Activated CD8-positive, alpha-beta T cell treated with anti-CD3 and anti-CD28 coated beads for 36 hours (primary cell): Measurements from ENCODE around the gene SPATA20. TPM values are rescaled to one million over a fixed set of nuclear protein-coding genes. Genes with fewer than 3 reads are reported as not detected.

Experiments used
- ATAC-seq: fragments of 200-7000 bp; cut with Tn5 transposase; one replicate; pipeline ENCODE4 v1.10.0; 2021; ENCODE audit warnings: mild to moderate bottlenecking, moderate library complexity
- CTCF ChIA-PET: fragments of 350-600 bp; sonication (Branson Sonifier 250); formaldehyde crosslinking; loops from one replicate; lab custom pipeline; 2021; ENCODE audit warnings: antibody characterized with exemption; lab: Charles Lee
- POLR2A ChIA-PET: fragments of 350-600 bp; sonication (Branson Sonifier 250); formaldehyde crosslinking; loops from one replicate; lab custom pipeline; 2021; ENCODE audit warnings: antibody characterized with exemption; lab: Charles Lee
- DNase-seq: peaks from one replicate; pipeline ENCODE4 v3.0.0-alpha.2; 2020
- H3K27ac Mint-ChIP-seq: one replicate; pipeline ENCODE4 v1.8.0; 2021; ENCODE audit warnings: mild to moderate bottlenecking, mixed read lengths
- H3K27me3 Mint-ChIP-seq: one replicate; pipeline ENCODE4 v1.8.0; 2021; ENCODE audit warnings: mixed read lengths
- H3K36me3 Mint-ChIP-seq: one replicate; pipeline ENCODE4 v1.8.0; 2021; ENCODE audit warnings: low read depth, mixed read lengths
- H3K4me1 Mint-ChIP-seq: one replicate; pipeline ENCODE4 v1.8.0; 2021; ENCODE audit warnings: low read depth, mixed read lengths
- H3K4me3 Mint-ChIP-seq: one replicate; pipeline ENCODE4 v1.8.0; 2021; ENCODE audit warnings: mild to moderate bottlenecking, moderate library complexity, mixed read lengths
- H3K9me3 Mint-ChIP-seq: one replicate; pipeline ENCODE4 v1.8.0; 2021; ENCODE audit warnings: mixed read lengths
- intact Hi-C: fragments of 100-400 bp; cut with micrococcal nuclease; formaldehyde crosslinking; loops from one replicate; pipeline ENCODE4 v1.10.0; 2022
- total RNA-seq, 2 experiments: library from RNA; stranded (reverse); gene quantifications; one replicate each; pipeline ENCODE4 v1.2.3, GENCODE V29; 2021
- TF ChIP-seq, protein P1 (sequence below): fragments of 200-600 bp; IDR thresholded peaks from one replicate; pipeline ENCODE4 v1.8.0; 2022; ENCODE audit warnings: antibody characterized with exemption, mild to moderate bottlenecking

The SPATA20 gene
- total RNA-seq, 2 experiments from 2014 or later, result 29.0 to 36.2 TPM

GRCh38 chr17:50523208-50523607 lies 23.8 kb upstream of the SPATA20 start:
- TF ChIP-seq, protein P1, sequence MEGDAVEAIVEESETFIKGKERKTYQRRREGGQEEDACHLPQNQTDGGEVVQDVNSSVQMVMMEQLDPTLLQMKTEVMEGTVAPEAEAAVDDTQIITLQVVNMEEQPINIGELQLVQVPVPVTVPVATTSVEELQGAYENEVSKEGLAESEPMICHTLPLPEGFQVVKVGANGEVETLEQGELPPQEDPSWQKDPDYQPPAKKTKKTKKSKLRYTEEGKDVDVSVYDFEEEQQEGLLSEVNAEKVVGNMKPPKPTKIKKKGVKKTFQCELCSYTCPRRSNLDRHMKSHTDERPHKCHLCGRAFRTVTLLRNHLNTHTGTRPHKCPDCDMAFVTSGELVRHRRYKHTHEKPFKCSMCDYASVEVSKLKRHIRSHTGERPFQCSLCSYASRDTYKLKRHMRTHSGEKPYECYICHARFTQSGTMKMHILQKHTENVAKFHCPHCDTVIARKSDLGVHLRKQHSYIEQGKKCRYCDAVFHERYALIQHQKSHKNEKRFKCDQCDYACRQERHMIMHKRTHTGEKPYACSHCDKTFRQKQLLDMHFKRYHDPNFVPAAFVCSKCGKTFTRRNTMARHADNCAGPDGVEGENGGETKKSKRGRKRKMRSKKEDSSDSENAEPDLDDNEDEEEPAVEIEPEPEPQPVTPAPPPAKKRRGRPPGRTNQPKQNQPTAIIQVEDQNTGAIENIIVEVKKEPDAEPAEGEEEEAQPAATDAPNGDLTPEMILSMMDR, result no peak
- Mint-ChIP-seq H3K27me3 (no peaks in the 10 kb centered on the region), H3K4me3 (no peak overlapping the region), H3K27ac (no peak overlapping the region), H3K4me1 (no peaks in the 10 kb centered on the region), H3K36me3 (no peaks in the 10 kb centered on the region), H3K9me3 (no peaks in the 10 kb centered on the region)
- ChIA-PET POLR2A (no interaction called here), CTCF (no interaction called here)
- ATAC-seq (no peak), DNase-seq (no peak)
- intact Hi-C loops, result no loop called here

DNA sequence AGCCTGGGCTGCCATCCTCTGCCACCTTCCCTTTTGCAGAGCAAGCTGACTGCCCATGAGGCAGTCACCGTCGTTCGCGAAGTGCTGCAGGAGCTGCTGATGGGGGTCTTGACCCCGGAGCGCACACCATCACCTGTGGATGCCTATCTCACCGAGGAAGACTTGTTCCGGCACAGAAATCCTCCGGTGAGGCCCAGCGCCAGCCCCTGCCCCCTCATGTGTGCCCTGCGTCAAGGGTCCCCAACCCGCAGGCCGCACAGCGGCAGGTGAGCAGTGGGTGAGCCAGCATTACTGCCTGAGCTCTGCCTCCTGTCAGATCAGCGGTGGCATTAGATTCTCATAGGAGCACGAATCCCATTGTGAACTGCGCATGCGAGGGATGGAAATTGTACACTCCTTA lies 22.1 kb upstream of the SPATA20 start:
- Mint-ChIP-seq H3K9me3 (no peaks in the 10 kb centered on the region), H3K4me1 (no peaks in the 10 kb centered on the region), H3K4me3 (no peak overlapping the region), H3K27ac (no peak overlapping the region), H3K36me3 (no peaks in the 10 kb centered on the region), H3K27me3 (peaks cover 8% of the 10 kb centered on the region)
- CTCF ChIA-PET, result no interaction called here
- DNase-seq (no peak), ATAC-seq (no peak)
- POLR2A ChIA-PET, result no interaction called here
- intact Hi-C loops, result no loop called here
- TF ChIP-seq, protein P1, result no peak

- no peak overlapping the region for H3K4me3 Mint-ChIP-seq
- peaks cover 27% of the 10 kb centered on the region for H3K27me3 Mint-ChIP-seq
- DNase-seq (no peak), ATAC-seq (no peak)
- POLR2A ChIA-PET, result interaction anchor here (0.6 to 1.4 kb wide), 2 partner anchors 14 to 48 kb away, joined by 3 read pairs; no protein-coding TSS in a partner anchor
- intact Hi-C loops, result no loop called here
- H3K27ac Mint-ChIP-seq, result no peak overlapping the region
- H3K9me3 Mint-ChIP-seq, result no peaks in the 10 kb centered on the region
- no peaks in the 10 kb centered on the region for H3K4me1 Mint-ChIP-seq
- TF ChIP-seq, protein P1, result no peak
- no peaks in the 10 kb centered on the region for H3K36me3 Mint-ChIP-seq
- CTCF ChIA-PET, result interaction anchor here (1.3 kb wide), 1 partner anchor 19 kb away, joined by 3 read pairs; the partner anchor contains the start of gene SPATA20
Observed at GRCh38 chr17:50527155-50527762, 19.7 kb upstream of the SPATA20 start.

GRCh38 chr17:50527949-50528474 lies 19.0 kb upstream of the SPATA20 start:
- ATAC-seq (no peak), DNase-seq (no peak)
- Mint-ChIP-seq H3K27me3 (peaks cover 35% of the 10 kb centered on the region), H3K27ac (no peak overlapping the region), H3K4me1 (peaks cover 4% of the 10 kb centered on the region), H3K9me3 (no peaks in the 10 kb centered on the region), H3K4me3 (no peak overlapping the region), H3K36me3 (no peaks in the 10 kb centered on the region)
- TF ChIP-seq, protein P1, result no peak
- ChIA-PET POLR2A (interaction anchor here (0.6 kb wide), 1 partner anchor 13 kb away, joined by 3 read pairs; no protein-coding TSS in a partner anchor), CTCF (interaction anchor here (1.3 kb wide), 1 partner anchor 19 kb away, joined by 3 read pairs; the partner anchor contains the start of gene SPATA20)
- intact Hi-C loops, result no loop called here

DNA sequence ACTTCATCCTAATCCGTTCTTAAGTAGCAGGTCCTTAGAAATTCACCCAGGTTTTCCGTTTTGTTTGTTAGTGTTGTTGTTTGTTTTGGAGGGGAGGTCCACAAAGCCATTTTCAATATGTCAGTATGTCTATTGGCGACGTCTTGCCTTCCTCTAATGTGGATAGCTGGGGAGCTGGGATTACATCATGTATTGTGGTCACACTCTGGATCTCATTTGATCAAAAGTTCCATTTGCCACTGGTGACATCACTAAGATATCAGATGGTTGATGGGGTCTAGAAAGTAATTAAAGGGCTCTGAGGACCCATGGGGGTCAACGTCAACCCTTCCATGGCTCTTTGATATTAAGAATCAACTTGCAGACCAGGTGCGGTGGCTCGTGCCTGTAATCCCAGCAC lies 17.1 kb upstream of the SPATA20 start:
- ChIA-PET POLR2A (no interaction called here), CTCF (no interaction called here)
- TF ChIP-seq, protein P1, result no peak
- ATAC-seq (no peak), DNase-seq (no peak)
- intact Hi-C loops, result no loop called here
- Mint-ChIP-seq H3K36me3 (no peaks in the 10 kb centered on the region), H3K27ac (no peak overlapping the region), H3K9me3 (no peaks in the 10 kb centered on the region), H3K27me3 (peaks cover 52% of the 10 kb centered on the region), H3K4me1 (peaks cover 17% of the 10 kb centered on the region), H3K4me3 (no peak overlapping the region)
